CD14-positive monocyte (primary cell): ENCODE measurements around the gene ARIH2. TPM values are rescaled to one million over a fixed set of nuclear protein-coding genes. Genes with fewer than 3 reads are reported as not detected.

ENCODE experiments used
- DNase-seq, 3 donors: peaks; one replicate each; pipeline ENCODE4 v3.0.0-alpha.2; 2011 to 2022
- H2AFZ ChIP-seq: 2 replicates; pipeline ENCODE4 v1.6.0; 2012; ENCODE audit warnings: mild to moderate bottlenecking, low read depth, low read length, inconsistent platforms; ENCODE audit not compliant: insufficient read depth, poor library complexity, severe bottlenecking
- H3K27ac ChIP-seq, 2 donors: 1 replicate in 1 of 2; 2 replicates in 1 of 2; pipeline ENCODE4 v1.5.1; 2012 to 2013; ENCODE audit warnings: low read length in 2 of 2, control low read depth in 1 of 2, inconsistent platforms in 1 of 2, low read depth in 1 of 2, mild to moderate bottlenecking in 1 of 2
- H3K27me3 ChIP-seq, 2 donors: one replicate each; pipeline versions ENCODE4 v1.6.0 to v1.6.1; 2011 to 2013; ENCODE audit warnings: low read length in 2 of 2; ENCODE audit not compliant: control insufficient read depth in 2 of 2, insufficient read depth in 2 of 2
- H3K36me3 ChIP-seq, 2 donors: replicated peaks in 1 of 2; 1 replicate in 1 of 2; 2 replicates in 1 of 2; pipeline versions ENCODE4 v1.5.1 to v1.6.1; 2012 to 2013; ENCODE audit warnings: low read length in 2 of 2, control low read depth in 1 of 2, inconsistent platforms in 1 of 2, mild to moderate bottlenecking in 1 of 2; ENCODE audit not compliant: insufficient read depth in 2 of 2, control insufficient read depth in 1 of 2
- H3K4me1 ChIP-seq, 2 donors: 1 replicate in 1 of 2; 2 replicates in 1 of 2; pipeline versions ENCODE4 v1.5.1 to v1.6.1; 2012 to 2013; ENCODE audit warnings: low read length in 2 of 2, control low read depth in 1 of 2, inconsistent platforms in 1 of 2, mild to moderate bottlenecking in 1 of 2, moderate library complexity in 1 of 2; ENCODE audit not compliant: insufficient read depth in 2 of 2, control insufficient read depth in 1 of 2
- H3K4me2 ChIP-seq: replicated peaks from 2 replicates; pipeline ENCODE3; 2012; ENCODE audit warnings: low read length, moderate library complexity, mild to moderate bottlenecking; ENCODE audit not compliant: poor library complexity, severe bottlenecking; ENCODE audit errors: extremely low read depth
- H3K4me3 ChIP-seq, 3 experiments: fragments of 200-600 bp in 1 of 3; sonication (generic) in 1 of 3; replicated peaks in 1 of 3; 1 replicate in 2 of 3; 2 replicates in 1 of 3; pipeline ENCODE4 v1.5.1; 2011 to 2013; ENCODE audit warnings: low read length in 3 of 3, mild to moderate bottlenecking in 3 of 3, control low read depth in 2 of 3, low read depth in 2 of 3, inconsistent platforms in 1 of 3, moderate library complexity in 1 of 3
- H3K79me2 ChIP-seq: 2 replicates; pipeline ENCODE4 v1.6.0; 2012; ENCODE audit warnings: mild to moderate bottlenecking, control low read depth, inconsistent platforms, low read length, moderate library complexity; ENCODE audit not compliant: insufficient read depth
- H3K9ac ChIP-seq: 2 replicates; pipeline ENCODE4 v1.6.0; 2017; ENCODE audit warnings: low read length, mild to moderate bottlenecking; ENCODE audit not compliant: insufficient read depth, poor library complexity, severe bottlenecking
- H3K9me3 ChIP-seq, 2 donors: replicated peaks in 1 of 2; 1 replicate in 1 of 2; 2 replicates in 1 of 2; pipeline versions ENCODE4 v1.5.1 to v1.6.1; 2012 to 2013; ENCODE audit warnings: low read length in 2 of 2, control low read depth in 1 of 2; ENCODE audit not compliant: control insufficient read depth in 1 of 2, insufficient read depth in 1 of 2
- H4K20me1 ChIP-seq: 2 replicates; pipeline ENCODE4 v1.6.0; 2012; ENCODE audit warnings: mild to moderate bottlenecking, low read length, control low read depth, moderate library complexity; ENCODE audit not compliant: insufficient read depth
- H3K27ac Mint-ChIP-seq, 7 donors: one replicate each; pipeline ENCODE4 v1.8.0; 2020; ENCODE audit warnings: mild to moderate bottlenecking in 7 of 7, mixed read lengths in 7 of 7, moderate library complexity in 6 of 7, inconsistent platforms in 2 of 7
- H3K27me3 Mint-ChIP-seq, 3 donors: one replicate each; pipeline ENCODE4 v1.8.0; 2021 to 2022; ENCODE audit warnings: low read depth in 3 of 3, mild to moderate bottlenecking in 3 of 3, mixed read lengths in 3 of 3, moderate library complexity in 3 of 3, inconsistent platforms in 1 of 3
- H3K36me3 Mint-ChIP-seq, 2 donors: one replicate each; pipeline ENCODE4 v1.8.0; 2020; ENCODE audit warnings: mixed read lengths in 2 of 2, inconsistent platforms in 1 of 2, mild to moderate bottlenecking in 1 of 2
- H3K4me1 Mint-ChIP-seq: one replicate; pipeline ENCODE4 v1.8.0; 2020; ENCODE audit warnings: mild to moderate bottlenecking, mixed read lengths
- H3K4me3 Mint-ChIP-seq, 2 donors: one replicate each; pipeline ENCODE4 v1.8.0; 2020; ENCODE audit warnings: mild to moderate bottlenecking in 2 of 2, mixed read lengths in 2 of 2, moderate library complexity in 1 of 2
- H3K9me3 Mint-ChIP-seq, 7 donors: one replicate each; pipeline ENCODE4 v1.8.0; 2020 to 2022; ENCODE audit warnings: mixed read lengths in 7 of 7, mild to moderate bottlenecking in 6 of 7, moderate library complexity in 6 of 7, inconsistent platforms in 2 of 7
- CTCF ChIP-seq: fragments of 200-600 bp; IDR thresholded peaks from one replicate; pipeline ENCODE4 v1.8.0; 2022; ENCODE audit warnings: antibody characterized with exemption, mild to moderate bottlenecking
- WGBS: methylation state at CpG from one replicate; pipeline ENCODE4 v1.1.5; 2013; ENCODE audit warnings: missing lambda C conversion rate; ENCODE audit not compliant: insufficient coverage; 5-methylcytosine and 5-hydroxymethylcytosine counted together
- intact Hi-C, 2 donors: fragments of 100-400 bp; cut with micrococcal nuclease; formaldehyde crosslinking; loops; one replicate each; pipeline versions ENCODE4 v1.15.0 to v1.15.1; 2023
- polyA plus RNA-seq, 3 donors: library from polyadenylated mRNA; depleted of rRNA in 1 of 3; unstranded in 2 of 3; stranded (reverse) in 1 of 3; fragments of 300-500 nt in 2 of 3; fragments of >200 nt in 1 of 3; fragmentation: Illumina TruSeq in 2 of 3; gene quantifications; 1 replicate in 2 of 3; 2 replicates in 1 of 3; pipeline ENCODE4 v1.2.3, GENCODE V29; 2012 to 2021
- small RNA-seq: library from RNA; depleted of rRNA; stranded (forward); fragments of <200 nt; gene quantifications from one replicate; pipeline ENCODE3, GENCODE V24; 2012; ENCODE audit warnings: low read depth; ENCODE audit not compliant: insufficient read length

The ARIH2 gene
- polyA plus RNA-seq, 3 donors = 68.2 to 94.8 (median 72.2) TPM

DNA sequence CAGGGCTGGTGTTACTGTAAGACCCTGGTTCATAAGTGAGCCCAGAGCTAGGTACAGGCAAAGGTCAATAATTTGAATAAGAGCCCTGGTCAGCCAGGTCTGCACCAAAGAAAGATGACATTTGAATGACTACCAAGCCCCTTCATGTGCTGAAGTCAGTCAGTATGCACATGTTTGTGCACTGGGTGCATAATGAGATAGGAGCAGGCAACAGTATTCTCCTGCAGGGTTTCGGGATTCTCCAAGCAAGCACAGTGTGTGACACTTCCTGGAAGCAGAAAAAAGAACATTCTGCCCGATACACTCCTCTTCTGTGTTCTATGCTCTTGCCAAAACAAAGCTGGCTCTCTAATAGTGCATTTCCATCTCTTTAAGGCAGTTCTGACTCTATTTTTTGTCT, 116.0 kb downstream of the ARIH2 start:
- Mint-ChIP-seq H3K36me3 (peaks cover 60 to 95% of the 10 kb centered on the region in 2 donors), H3K4me3 (no peak overlapping the region), H3K9me3 (no peaks in the 10 kb centered on the region), H3K27me3 (no peaks in the 10 kb centered on the region), H3K27ac (peak overlapping the region in 6 of 7 donors; percentile 72 to 92 (median 82)), H3K4me1 (peaks cover 16% of the 10 kb centered on the region)
- H3K9ac ChIP-seq = no peak overlapping the region
- H3K27me3 ChIP-seq = no peaks in the 10 kb centered on the region
- DNase-seq = no peak
- 100% methylated on average over 1 of the region's 2 CpGs for WGBS
- H3K4me2 ChIP-seq = no peak overlapping the region
- H3K36me3 ChIP-seq = peaks cover 56 to 77% of the 10 kb centered on the region in 2 donors
- H3K9me3 ChIP-seq = no peaks in the 10 kb centered on the region
- intact Hi-C loops = loop anchor here in 1 of 2 donors (5.0 kb wide), 1 partner anchor 63 kb away; no protein-coding TSS in a partner anchor
- no peaks in the 10 kb centered on the region for H4K20me1 ChIP-seq
- TF ChIP-seq CTCF = no peak
- H3K79me2 ChIP-seq = no peaks in the 10 kb centered on the region
- H3K4me1 ChIP-seq = peaks cover 12 to 14% of the 10 kb centered on the region in 2 donors
- no peak overlapping the region for H3K4me3 ChIP-seq
- no peak overlapping the region for H2AFZ ChIP-seq
- peak overlapping the region in 1 of 2 donors; percentile 68 for H3K27ac ChIP-seq

DNA sequence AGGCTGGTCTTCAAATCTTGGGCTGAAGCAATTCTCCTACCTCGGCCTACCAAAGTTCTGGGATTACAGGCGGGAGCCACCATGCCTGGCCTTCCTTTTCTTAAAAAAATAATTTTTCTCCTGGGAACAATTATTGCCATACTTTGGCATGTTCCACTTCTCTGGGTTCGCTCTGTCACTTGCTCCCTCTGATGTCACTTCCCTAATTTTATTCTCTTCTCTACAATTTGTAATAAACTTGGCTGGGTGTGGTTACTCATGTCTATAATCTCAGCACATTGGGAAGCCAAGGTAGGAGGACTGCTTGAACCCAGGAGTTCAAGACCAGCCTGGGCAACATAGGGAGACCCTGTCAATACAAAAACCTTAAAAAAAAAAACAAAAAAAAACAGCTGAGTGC, 116.6 kb downstream of the ARIH2 start:
- Histone ChIP-seq H3K36me3 (peaks cover 57 to 79% of the 10 kb centered on the region in 2 donors), H3K9ac (no peak overlapping the region), H3K4me1 (peaks cover 11 to 12% of the 10 kb centered on the region in 2 donors), H3K4me3 (no peak overlapping the region), H3K9me3 (no peaks in the 10 kb centered on the region), H3K27me3 (no peaks in the 10 kb centered on the region), H3K27ac (peak overlapping the region; percentile 27 to 68), H2AFZ (no peak overlapping the region), H3K79me2 (no peaks in the 10 kb centered on the region), H4K20me1 (no peaks in the 10 kb centered on the region), H3K4me2 (no peak overlapping the region)
- Mint-ChIP-seq H3K4me3 (no peak overlapping the region), H3K9me3 (no peaks in the 10 kb centered on the region), H3K27ac (peak overlapping the region; percentile 80 to 92 (median 82)), H3K36me3 (peaks cover 60 to 98% of the 10 kb centered on the region in 2 donors), H3K27me3 (no peaks in the 10 kb centered on the region), H3K4me1 (peaks cover 15% of the 10 kb centered on the region)
- WGBS = 100% methylated on average over 2 of the region's 3 CpGs
- DNase-seq = peak; percentile 34 to 57 (median 43)
- TF ChIP-seq CTCF = no peak
- intact Hi-C loops = no loop called here

Small RNA genes within 50 kb of the gene (small RNA-seq; reads per million reads assigned to genes)
- 38,049 reads per million, percentile 100 among the genes with 10 or more reads in this experiment for gene MIR191
- 1,459 reads per million, percentile 99 among the genes with 10 or more reads in this experiment for gene MIR425

Other genes starting within 250 kb of the ARIH2 start
- 10 to 100 TPM in 1 of 3 donors, 1 to 10 TPM in 2; 4.2 to 14.8 (median 4.3) TPM for gene NCKIPSD, start 232.9 kb upstream of the ARIH2 start, polyA plus RNA-seq
- gene IP6K2, start 201.6 kb upstream of the ARIH2 start, polyA plus RNA-seq = 10 to 100 TPM; 16.5 to 53.8 (median 18.7) TPM
- gene PRKAR2A, start 71.0 kb upstream of the ARIH2 start, polyA plus RNA-seq = 10 to 100 TPM in 2 of 3 donors, 1 to 10 TPM in 1; 7.5 to 13.0 (median 12.3) TPM
- gene SLC25A20, start 20.0 kb upstream of the ARIH2 start, polyA plus RNA-seq = 10 to 100 TPM; 43.6 to 60.8 (median 56.1) TPM
- gene P4HTM, start 71.4 kb downstream of the ARIH2 start, polyA plus RNA-seq = 10 to 100 TPM; 14.9 to 40.0 (median 18.1) TPM
- 100 to 1,000 TPM in 1 of 3 donors, 10 to 100 TPM in 2; 30.6 to 103 (median 46.3) TPM for gene WDR6, start 88.5 kb downstream of the ARIH2 start, polyA plus RNA-seq
- 10 to 100 TPM; 15.0 to 42.1 (median 20.0) TPM for gene DALRD3, start 99.7 kb downstream of the ARIH2 start, polyA plus RNA-seq
- 10 to 100 TPM; 42.1 to 93.4 (median 88.8) TPM for gene NDUFAF3, start 103.3 kb downstream of the ARIH2 start, polyA plus RNA-seq
- gene IMPDH2, start 110.6 kb downstream of the ARIH2 start, polyA plus RNA-seq = 10 to 100 TPM; 20.8 to 67.3 (median 21.0) TPM
- gene QRICH1, start 175.2 kb downstream of the ARIH2 start, polyA plus RNA-seq = 100 to 1,000 TPM in 1 of 3 donors, 10 to 100 TPM in 1, 1 to 10 TPM in 1; 9.3 to 150 (median 16.1) TPM
- gene QARS1, start 185.9 kb downstream of the ARIH2 start, polyA plus RNA-seq = 100 to 1,000 TPM; 142 to 326 (median 142) TPM
- gene USP19, start 202.0 kb downstream of the ARIH2 start, polyA plus RNA-seq = 10 to 100 TPM; 18.4 to 55.7 (median 24.1) TPM
- gene LAMB2, start 214.2 kb downstream of the ARIH2 start, polyA plus RNA-seq = 10 to 100 TPM in 1 of 3 donors, 1 to 10 TPM in 2; 4.0 to 59.3 (median 7.6) TPM
- gene CCDC71, start 247.5 kb downstream of the ARIH2 start, polyA plus RNA-seq = 10 to 100 TPM in 1 of 3 donors, 1 to 10 TPM in 2; 1.0 to 11.2 (median 1.2) TPM